Measurements from ENCODE around the gene FSTL1.

FSTL1 gene

GRCh38 chr3:120432150-120432860 lies 18.5 kb downstream of the FSTL1 start:
- H3K4me3 ChIP-seq (ENCODE audit: insufficient read depth, low read depth, low read length) = no peak overlapping the region
- H3K9me3 ChIP-seq (ENCODE audit: control insufficient read depth, low read length) = no peaks in the 10 kb centered on the region
- 86 to 90% methylated on average over 4 of the region's 4 CpGs for WGBS, 2 experiments
- peak overlapping the region; percentile 4 for H3K27ac ChIP-seq (ENCODE audit: insufficient read depth, low read depth, low read length, poor library complexity, severe bottlenecking)
- peaks cover 27% of the 10 kb centered on the region for H3K4me1 ChIP-seq (ENCODE audit: control insufficient read depth, insufficient read depth, low read length)
- H3K27me3 ChIP-seq (ENCODE audit: control insufficient read depth, insufficient read depth, low read length, poor library complexity, severe bottlenecking) = no peaks in the 10 kb centered on the region
- H3K36me3 ChIP-seq (ENCODE audit: control insufficient read depth, insufficient read depth, low read length) = no peaks in the 10 kb centered on the region

GRCh38 chr3:120429921-120430361 lies 20.9 kb downstream of the FSTL1 start:
- Histone ChIP-seq H3K4me3 (ENCODE audit: insufficient read depth, low read depth, low read length) (no peak overlapping the region), H3K27me3 (ENCODE audit: control insufficient read depth, insufficient read depth, low read length, poor library complexity, severe bottlenecking) (no peaks in the 10 kb centered on the region), H3K9me3 (ENCODE audit: control insufficient read depth, low read length) (no peaks in the 10 kb centered on the region), H3K4me1 (ENCODE audit: control insufficient read depth, insufficient read depth, low read length) (peaks cover 23% of the 10 kb centered on the region), H3K36me3 (ENCODE audit: control insufficient read depth, insufficient read depth, low read length) (no peaks in the 10 kb centered on the region), H3K27ac (ENCODE audit: insufficient read depth, low read depth, low read length, poor library complexity, severe bottlenecking) (no peak overlapping the region)
- 90 to 99% methylated on average over 1 of the region's 1 CpG for WGBS, 2 experiments

- Histone ChIP-seq H3K4me3 (ENCODE audit: insufficient read depth, low read depth, low read length) (no peak overlapping the region), H3K9me3 (ENCODE audit: control insufficient read depth, low read length) (no peaks in the 10 kb centered on the region), H3K27ac (ENCODE audit: insufficient read depth, low read depth, low read length, poor library complexity, severe bottlenecking) (no peak overlapping the region), H3K4me1 (ENCODE audit: control insufficient read depth, insufficient read depth, low read length) (peaks cover 23% of the 10 kb centered on the region), H3K27me3 (ENCODE audit: control insufficient read depth, insufficient read depth, low read length, poor library complexity, severe bottlenecking) (no peaks in the 10 kb centered on the region), H3K36me3 (ENCODE audit: control insufficient read depth, insufficient read depth, low read length) (no peaks in the 10 kb centered on the region)
- WGBS, 2 experiments = 86 to 90% methylated on average over 2 of the region's 2 CpGs
Observed at GRCh38 chr3:120428924-120429323, 21.9 kb downstream of the FSTL1 start.

- H3K4me1 ChIP-seq (ENCODE audit: control insufficient read depth, insufficient read depth, low read length) = peaks cover 15% of the 10 kb centered on the region
- no peaks in the 10 kb centered on the region for H3K27me3 ChIP-seq (ENCODE audit: control insufficient read depth, insufficient read depth, low read length, poor library complexity, severe bottlenecking)
- no peak overlapping the region for H3K27ac ChIP-seq (ENCODE audit: insufficient read depth, low read depth, low read length, poor library complexity, severe bottlenecking)
- H3K9me3 ChIP-seq (ENCODE audit: control insufficient read depth, low read length) = no peaks in the 10 kb centered on the region
- no peak overlapping the region for H3K4me3 ChIP-seq (ENCODE audit: insufficient read depth, low read depth, low read length)
- no peaks in the 10 kb centered on the region for H3K36me3 ChIP-seq (ENCODE audit: control insufficient read depth, insufficient read depth, low read length)
Observed at GRCh38 chr3:120427201-120427600, 23.6 kb downstream of the FSTL1 start.

GRCh38 chr3:120425572-120426250 lies 25.1 kb downstream of the FSTL1 start:
- no peaks in the 10 kb centered on the region for H3K9me3 ChIP-seq (ENCODE audit: control insufficient read depth, low read length)
- 86 to 94% methylated on average over 1 of the region's 1 CpG for WGBS, 2 experiments
- peaks cover 28% of the 10 kb centered on the region for H3K4me1 ChIP-seq (ENCODE audit: control insufficient read depth, insufficient read depth, low read length)
- no peak overlapping the region for H3K4me3 ChIP-seq (ENCODE audit: insufficient read depth, low read depth, low read length)
- H3K36me3 ChIP-seq (ENCODE audit: control insufficient read depth, insufficient read depth, low read length) = no peaks in the 10 kb centered on the region
- no peaks in the 10 kb centered on the region for H3K27me3 ChIP-seq (ENCODE audit: control insufficient read depth, insufficient read depth, low read length, poor library complexity, severe bottlenecking)
- H3K27ac ChIP-seq (ENCODE audit: insufficient read depth, low read depth, low read length, poor library complexity, severe bottlenecking) = no peak overlapping the region

GRCh38 chr3:120424976-120425570 lies 25.7 kb downstream of the FSTL1 start:
- H3K4me3 ChIP-seq (ENCODE audit: insufficient read depth, low read depth, low read length) = no peak overlapping the region
- H3K9me3 ChIP-seq (ENCODE audit: control insufficient read depth, low read length) = no peaks in the 10 kb centered on the region
- WGBS, 2 experiments = 93 to 96% methylated on average over 5 of the region's 5 CpGs
- peaks cover 30% of the 10 kb centered on the region for H3K4me1 ChIP-seq (ENCODE audit: control insufficient read depth, insufficient read depth, low read length)
- H3K27me3 ChIP-seq (ENCODE audit: control insufficient read depth, insufficient read depth, low read length, poor library complexity, severe bottlenecking) = no peaks in the 10 kb centered on the region
- no peak overlapping the region for H3K27ac ChIP-seq (ENCODE audit: insufficient read depth, low read depth, low read length, poor library complexity, severe bottlenecking)
- H3K36me3 ChIP-seq (ENCODE audit: control insufficient read depth, insufficient read depth, low read length) = no peaks in the 10 kb centered on the region

- Histone ChIP-seq H3K4me1 (ENCODE audit: control insufficient read depth, insufficient read depth, low read length) (peaks cover 31% of the 10 kb centered on the region), H3K4me3 (ENCODE audit: insufficient read depth, low read depth, low read length) (no peak overlapping the region)
- 94 to 95% methylated on average over 6 of the region's 6 CpGs for whole genome bisulfite sequencing, 2 experiments
Observed at GRCh38 chr3:120424506-120424905, 26.3 kb downstream of the FSTL1 start.

GRCh38 chr3:120423432-120423831 lies 27.4 kb downstream of the FSTL1 start:
- H3K27ac ChIP-seq (ENCODE audit: insufficient read depth, low read depth, low read length, poor library complexity, severe bottlenecking) = no peak overlapping the region
- no peaks in the 10 kb centered on the region for H3K27me3 ChIP-seq (ENCODE audit: control insufficient read depth, insufficient read depth, low read length, poor library complexity, severe bottlenecking)
- no peaks in the 10 kb centered on the region for H3K9me3 ChIP-seq (ENCODE audit: control insufficient read depth, low read length)
- H3K4me1 ChIP-seq (ENCODE audit: control insufficient read depth, insufficient read depth, low read length) = peaks cover 38% of the 10 kb centered on the region
- H3K4me3 ChIP-seq (ENCODE audit: insufficient read depth, low read depth, low read length) = no peak overlapping the region
- H3K36me3 ChIP-seq (ENCODE audit: control insufficient read depth, insufficient read depth, low read length) = no peaks in the 10 kb centered on the region
- WGBS, 2 experiments = 91 to 98% methylated on average over 4 of the region's 4 CpGs

More at GRCh38 chr3:120424506-120424905, 26.3 kb downstream of the FSTL1 start:
- no peaks in the 10 kb centered on the region for H3K36me3 ChIP-seq (ENCODE audit: control insufficient read depth, insufficient read depth, low read length)
- no peak overlapping the region for H3K27ac ChIP-seq (ENCODE audit: insufficient read depth, low read depth, low read length, poor library complexity, severe bottlenecking)
- H3K9me3 ChIP-seq (ENCODE audit: control insufficient read depth, low read length) = no peaks in the 10 kb centered on the region
- H3K27me3 ChIP-seq (ENCODE audit: control insufficient read depth, insufficient read depth, low read length, poor library complexity, severe bottlenecking) = no peaks in the 10 kb centered on the region

- Histone ChIP-seq H3K27ac (ENCODE audit: insufficient read depth, low read depth, low read length, poor library complexity, severe bottlenecking) (peak overlapping the region; percentile 70), H3K4me1 (ENCODE audit: control insufficient read depth, insufficient read depth, low read length) (peaks cover 43% of the 10 kb centered on the region), H3K27me3 (ENCODE audit: control insufficient read depth, insufficient read depth, low read length, poor library complexity, severe bottlenecking) (no peaks in the 10 kb centered on the region), H3K9me3 (ENCODE audit: control insufficient read depth, low read length) (no peaks in the 10 kb centered on the region), H3K4me3 (ENCODE audit: insufficient read depth, low read depth, low read length) (no peak overlapping the region), H3K36me3 (ENCODE audit: control insufficient read depth, insufficient read depth, low read length) (no peaks in the 10 kb centered on the region)
- WGBS, 2 experiments = 88 to 95% methylated on average over 1 of the region's 2 CpGs
Observed at GRCh38 chr3:120421926-120422325, 28.9 kb downstream of the FSTL1 start.

GRCh38 chr3:120420928-120421551 lies 29.8 kb downstream of the FSTL1 start:
- peaks cover 43% of the 10 kb centered on the region for H3K4me1 ChIP-seq (ENCODE audit: control insufficient read depth, insufficient read depth, low read length)
- H3K4me3 ChIP-seq (ENCODE audit: insufficient read depth, low read depth, low read length) = no peak overlapping the region
- no peaks in the 10 kb centered on the region for H3K9me3 ChIP-seq (ENCODE audit: control insufficient read depth, low read length)
- H3K36me3 ChIP-seq (ENCODE audit: control insufficient read depth, insufficient read depth, low read length) = no peaks in the 10 kb centered on the region
- WGBS, 2 experiments = 67 to 73% methylated on average over 6 of the region's 6 CpGs
- peak overlapping the region; percentile 70 for H3K27ac ChIP-seq (ENCODE audit: insufficient read depth, low read depth, low read length, poor library complexity, severe bottlenecking)
- H3K27me3 ChIP-seq (ENCODE audit: control insufficient read depth, insufficient read depth, low read length, poor library complexity, severe bottlenecking) = no peaks in the 10 kb centered on the region

Measured in ectodermal cell (in vitro differentiated cells).